Measurements from ENCODE around the gene SNX30.

Gene SNX30

GRCh38 chr9:112753725-112754124, 3.2 kb downstream of the SNX30 start:
- no peak for DNase-seq

DNA sequence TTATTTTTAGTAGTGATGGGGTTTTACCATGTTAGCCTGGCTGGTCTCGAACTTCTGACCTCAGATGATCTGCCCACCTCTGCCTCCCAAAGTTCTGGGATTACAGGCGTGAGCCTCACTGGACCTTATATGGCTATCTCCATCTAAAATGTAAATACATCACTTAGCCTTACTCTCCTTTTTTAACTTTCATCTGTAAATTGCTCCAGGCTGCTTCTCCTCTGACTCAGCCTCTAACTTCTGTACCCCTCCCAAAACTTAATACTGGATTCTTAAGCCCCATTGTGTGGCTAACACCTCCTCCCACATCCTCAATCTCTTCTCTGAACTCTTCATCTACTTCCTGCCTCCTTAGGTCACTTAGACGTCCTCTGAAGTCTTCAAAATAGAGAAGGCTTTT, 4.0 kb downstream of the SNX30 start:
- no peak for DNase-seq

DNA sequence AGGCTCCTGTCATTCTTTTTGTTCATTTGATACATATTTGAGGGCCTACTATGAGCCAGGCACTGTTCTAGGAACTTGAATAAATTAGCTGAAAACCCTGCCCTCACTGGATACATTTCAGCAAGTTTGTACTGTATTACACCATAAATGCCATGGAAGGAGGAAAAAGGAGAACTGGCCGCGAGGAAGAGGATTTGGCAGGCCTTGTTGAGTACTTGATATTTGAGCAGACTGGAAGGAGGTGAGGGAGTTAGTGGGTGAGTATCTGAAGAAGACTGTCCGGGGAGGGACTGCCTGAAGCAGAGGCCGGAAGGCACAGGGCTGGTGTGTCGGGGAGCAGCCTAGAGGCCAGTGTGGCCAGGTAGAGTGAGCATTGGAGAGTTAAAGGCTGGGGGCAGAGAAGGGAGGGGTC, 4.5 kb downstream of the SNX30 start:
- DNase-seq = peak; percentile 46

DNA sequence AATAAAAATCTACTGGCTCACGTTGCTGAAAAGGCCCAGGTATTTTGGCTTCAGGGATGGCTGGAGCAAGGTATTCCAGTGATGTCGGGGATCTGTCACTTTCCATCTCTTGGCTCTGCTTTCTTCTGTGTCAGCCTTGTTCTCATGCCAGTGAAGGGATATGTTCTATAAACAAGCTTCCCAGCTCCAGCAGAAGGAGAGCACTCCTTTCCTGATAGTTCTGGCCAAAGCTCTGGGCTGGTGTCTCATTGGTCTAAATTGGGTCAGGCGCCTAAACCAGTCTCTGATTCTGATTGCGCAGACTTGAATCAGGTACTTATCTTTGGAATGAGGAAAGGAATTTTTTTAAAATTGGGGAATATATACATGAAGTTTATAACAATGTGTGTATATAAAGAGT, 5.1 kb downstream of the SNX30 start:
- no peak for DNase-seq

DNA sequence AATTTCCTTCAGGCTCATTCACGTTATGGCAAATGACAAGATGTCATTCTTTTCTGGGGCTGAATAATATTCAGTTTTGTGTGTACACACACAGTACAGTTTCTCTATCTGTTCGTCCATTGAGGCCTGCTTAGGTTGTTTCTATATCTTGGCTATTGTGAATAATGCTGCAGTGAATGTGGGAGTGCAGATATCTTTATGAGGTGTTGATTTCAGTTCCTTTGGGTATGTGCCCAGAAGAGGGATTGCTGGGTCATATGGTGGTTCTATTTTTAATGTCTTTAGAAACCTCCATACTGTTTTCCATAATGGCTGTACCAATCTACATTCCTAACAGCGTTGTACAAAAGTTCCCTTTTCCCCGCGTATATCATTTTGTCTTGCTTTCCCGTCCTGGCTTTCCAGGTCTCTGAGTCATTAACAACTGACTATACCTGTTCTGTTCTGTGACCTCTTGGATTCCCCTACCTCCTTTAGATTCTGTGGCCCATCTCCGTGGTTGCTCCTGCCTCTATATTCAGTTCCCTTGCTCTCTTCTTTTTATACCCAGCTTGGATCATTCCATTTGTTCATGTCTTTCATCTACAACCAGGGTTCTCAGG, 6.8 kb downstream of the SNX30 start:
- no peak for DNase-seq

DNA sequence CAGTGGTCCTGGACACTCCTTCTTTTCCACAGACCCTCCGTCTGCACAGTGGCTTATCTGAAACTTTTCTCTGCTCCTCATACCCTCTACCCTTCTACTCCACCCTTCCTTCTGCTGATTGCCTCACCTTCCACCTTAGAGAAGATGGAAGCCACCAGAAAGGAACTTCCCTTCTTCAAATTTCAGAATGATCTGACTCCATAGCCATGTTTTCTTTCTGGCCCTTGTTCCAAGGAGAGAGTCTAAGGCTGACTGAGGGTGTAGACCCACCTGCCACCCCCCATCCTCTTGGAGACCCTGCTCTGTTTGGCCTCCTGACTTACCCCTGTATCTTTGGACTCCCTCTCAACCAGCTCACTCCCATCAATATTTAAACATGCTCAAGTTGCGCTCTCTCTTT, 7.4 kb downstream of the SNX30 start:
- no peak for DNase-seq

DNA sequence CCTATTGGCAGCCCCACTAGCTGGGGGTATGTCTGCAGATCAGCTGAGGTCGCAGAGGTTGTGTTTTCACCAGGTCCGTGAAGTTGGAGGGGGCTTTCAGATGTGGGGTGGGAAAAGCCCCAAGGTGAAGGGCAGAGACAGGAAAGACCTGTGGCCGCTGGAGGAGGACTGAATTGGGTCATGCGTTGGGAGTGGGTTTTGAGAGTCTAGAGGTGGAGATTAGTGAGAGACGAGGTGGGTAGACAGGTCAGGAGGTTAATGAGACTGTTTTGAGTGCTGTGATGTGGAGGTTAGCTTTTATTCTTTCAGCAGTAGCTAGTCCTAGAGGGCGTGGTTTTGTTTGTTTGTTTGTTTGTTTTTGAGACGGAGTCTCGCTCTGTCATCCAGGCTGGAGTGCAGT, 10.3 kb downstream of the SNX30 start:
- DNase-seq = no peak

GRCh38 chr9:112761912-112762655, 11.5 kb downstream of the SNX30 start:
- DNase-seq = no peak

DNA sequence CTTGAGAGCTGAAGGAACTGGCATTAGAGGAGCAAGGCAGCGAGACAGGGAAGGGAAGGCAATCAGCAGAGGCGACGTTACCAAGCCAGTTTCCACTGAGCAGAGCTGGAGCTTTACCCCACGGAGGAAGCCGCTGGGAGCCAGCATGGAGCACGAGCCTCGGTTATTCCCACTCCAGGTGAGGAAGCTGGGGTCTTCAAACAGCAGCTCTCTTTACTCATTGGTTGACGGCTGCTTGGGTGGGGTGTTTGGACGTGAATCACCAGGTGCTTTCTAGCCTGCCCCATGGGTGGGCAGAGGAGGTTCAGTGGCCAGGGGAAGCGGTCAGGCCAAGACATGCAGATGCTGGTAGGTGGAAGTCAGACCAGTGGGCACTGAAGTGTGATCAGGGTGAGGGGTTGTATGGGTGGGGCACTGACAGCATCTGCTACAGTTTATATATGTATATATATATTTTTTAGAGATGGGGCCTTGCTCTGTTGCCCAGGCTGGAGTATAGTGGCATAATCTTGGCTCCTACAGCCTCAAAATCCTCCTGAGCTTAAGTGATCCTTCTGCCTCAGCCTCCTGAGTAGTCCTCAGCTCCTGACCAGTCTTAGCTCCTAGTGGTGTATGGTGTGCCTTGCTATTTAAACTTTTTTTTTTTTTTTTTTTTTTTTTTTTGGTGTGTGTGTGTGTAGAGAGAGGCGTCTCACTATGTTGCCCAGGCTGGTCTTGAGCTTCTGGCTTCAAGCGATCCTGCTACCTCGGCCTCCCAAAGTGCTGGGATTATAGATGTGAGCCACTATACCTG, 12.4 kb downstream of the SNX30 start:
- DNase-seq = no peak

GRCh38 chr9:112764344-112764743, 13.8 kb downstream of the SNX30 start:
- no peak for DNase-seq

- no peak for DNase-seq
Observed at GRCh38 chr9:112764837-112765236, 14.3 kb downstream of the SNX30 start.

DNA sequence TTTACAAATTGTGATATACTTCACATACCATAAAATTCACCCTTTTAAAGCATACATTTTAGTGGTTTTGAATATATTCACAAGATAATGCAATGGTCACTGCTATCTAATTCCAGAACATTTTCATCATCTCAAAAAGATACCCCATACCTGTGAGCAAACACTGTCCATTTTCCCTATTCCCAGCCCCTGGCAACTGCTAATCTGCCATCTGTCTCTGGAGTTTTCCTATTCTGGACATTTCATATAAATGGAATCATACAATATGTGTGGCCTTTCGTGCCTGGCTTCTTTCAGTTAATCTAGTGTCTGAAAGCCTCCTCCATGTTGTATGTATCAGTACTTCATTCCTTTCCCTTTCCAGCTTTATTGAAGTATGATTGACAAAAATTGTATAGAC, 14.7 kb downstream of the SNX30 start:
- no peak for DNase-seq

DNA sequence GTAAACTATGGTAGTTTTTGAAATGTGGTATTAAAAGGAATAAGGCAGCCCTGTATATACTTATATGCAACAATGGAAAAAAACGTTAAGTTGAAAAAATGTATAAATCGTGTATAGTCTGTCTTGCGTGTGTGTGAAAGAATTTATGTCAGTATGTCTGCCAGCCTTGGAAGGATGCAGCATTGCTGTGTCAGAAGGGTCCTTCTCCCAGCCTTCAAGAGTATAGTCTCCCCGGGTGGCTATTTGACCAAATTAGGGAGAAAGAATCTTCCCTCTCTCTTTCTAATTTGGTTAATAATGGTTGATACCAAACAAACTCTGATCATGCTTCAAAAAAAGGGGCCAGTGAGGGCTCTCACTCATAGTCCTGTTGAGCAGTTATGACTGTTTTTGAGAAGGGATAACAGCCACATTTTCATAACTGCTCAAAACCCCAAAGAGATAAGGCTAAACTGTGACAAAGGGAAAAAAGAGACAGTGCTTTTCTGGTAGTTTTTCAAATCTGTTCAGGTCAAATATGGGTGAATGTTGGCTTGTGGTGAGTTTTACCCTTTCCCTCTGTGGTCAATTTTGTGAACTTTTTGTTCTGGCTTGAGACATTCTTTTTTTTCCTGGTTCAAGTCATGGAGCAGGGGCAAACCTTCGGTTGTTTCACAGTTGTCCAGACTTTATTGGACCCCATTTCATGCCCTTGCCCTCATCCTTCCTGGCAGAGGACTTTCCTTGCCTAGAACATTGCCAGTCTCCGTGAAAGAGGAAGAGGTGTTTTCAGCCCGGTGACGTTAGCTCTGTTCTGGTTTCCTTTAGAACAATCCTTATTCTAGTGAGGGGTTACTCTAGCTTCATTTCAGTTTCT, 21.0 kb downstream of the SNX30 start:
- no peak for DNase-seq

DNA sequence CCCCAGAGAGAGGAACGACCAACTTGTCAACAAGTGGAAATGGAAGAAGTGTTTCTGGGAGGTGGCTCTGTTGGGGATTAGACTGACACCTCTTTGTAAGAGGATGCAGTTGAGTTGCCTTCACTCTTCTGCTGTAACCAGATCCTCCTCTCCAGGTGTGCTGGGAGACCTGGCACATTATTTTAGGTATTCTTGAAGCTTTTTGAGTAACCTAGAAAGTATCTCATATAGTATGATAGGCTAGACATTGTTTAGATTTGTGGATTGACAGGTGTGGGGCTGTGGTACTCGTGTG, 21.6 kb downstream of the SNX30 start:
- no peak for DNase-seq

DNA sequence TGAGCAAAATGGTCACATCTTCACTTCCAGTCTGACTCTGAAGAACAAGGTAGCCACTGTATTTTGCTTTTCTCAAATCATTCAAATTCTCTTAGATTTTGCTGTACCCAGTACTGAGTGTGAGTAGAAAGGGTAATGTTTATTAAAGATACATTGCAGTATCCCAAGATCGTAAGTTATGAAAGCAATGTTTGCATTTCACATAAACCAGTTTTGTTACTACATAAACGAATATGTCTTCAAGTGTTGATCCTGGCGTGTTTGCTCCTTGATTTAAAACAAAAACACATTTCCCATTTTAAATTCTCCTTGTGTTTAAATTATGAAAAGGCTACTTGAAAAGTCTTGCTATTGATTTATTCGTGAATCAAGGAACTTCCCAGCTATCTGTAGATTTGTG, 22.0 kb downstream of the SNX30 start:
- no peak for DNase-seq

- DNase-seq = no peak
Observed at GRCh38 chr9:112774006-112774996, 23.7 kb downstream of the SNX30 start.

DNA sequence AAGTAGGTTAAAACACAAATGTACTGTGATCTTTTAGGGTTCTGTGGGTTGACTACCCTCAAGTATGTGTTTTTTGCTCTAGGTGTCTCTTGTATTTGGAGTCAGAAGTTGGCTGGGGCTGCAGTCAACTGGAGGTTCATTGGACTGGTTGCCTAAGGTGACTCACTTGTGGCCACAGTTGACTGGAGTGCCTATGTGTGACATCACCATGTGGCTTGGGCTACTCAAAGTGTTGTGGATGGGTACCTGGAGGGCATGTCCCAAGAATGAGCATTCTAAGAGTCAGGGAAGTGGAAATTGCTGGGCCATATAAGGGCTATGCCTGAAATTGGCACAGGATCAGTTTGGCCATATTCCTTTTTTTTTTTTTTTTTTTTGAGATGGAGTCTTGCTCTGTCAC, 27.4 kb downstream of the SNX30 start:
- no peak for DNase-seq

GRCh38 chr9:112780450-112781036, 30.0 kb downstream of the SNX30 start:
- no peak for DNase-seq

DNA sequence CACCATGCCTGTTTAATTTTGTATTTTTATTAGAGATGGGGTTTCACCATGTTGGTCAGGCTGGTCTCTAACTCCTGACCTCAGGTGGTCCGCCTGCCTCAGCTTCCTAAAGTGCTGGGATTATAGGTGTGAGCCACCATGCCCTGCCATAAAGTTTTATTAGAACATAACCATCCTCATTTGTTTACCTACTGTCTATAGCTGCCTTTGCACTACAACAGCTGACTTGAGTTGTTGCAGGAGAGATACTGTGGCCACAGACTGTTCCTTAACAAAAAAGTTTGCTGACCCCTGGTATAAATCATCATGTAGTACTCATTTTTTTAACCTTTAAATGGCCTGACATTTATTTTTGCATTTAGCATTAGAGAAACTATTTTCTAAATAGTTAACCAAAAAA, 31.7 kb downstream of the SNX30 start:
- no peak for DNase-seq

DNA sequence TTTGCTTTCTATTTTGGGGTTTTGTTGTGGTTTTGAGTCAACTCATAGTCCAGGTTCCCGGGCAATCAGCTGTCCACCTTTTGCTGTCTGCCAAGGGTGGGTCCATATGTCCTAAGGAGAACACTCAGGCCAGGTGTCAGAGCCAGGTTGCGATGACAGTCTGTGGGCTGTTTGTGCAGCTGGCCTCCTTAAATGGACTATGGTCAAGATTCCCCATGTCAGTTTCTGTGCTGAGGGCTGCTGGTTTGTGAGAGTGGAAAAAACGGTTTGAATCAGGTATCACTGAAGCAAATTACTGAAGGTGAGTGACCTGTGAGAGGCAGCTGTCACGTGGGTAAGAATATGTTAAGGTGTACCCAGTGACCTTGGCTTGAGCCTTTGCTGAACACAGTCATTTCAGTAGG, 33.0 kb downstream of the SNX30 start:
- no peak for DNase-seq

GRCh38 chr9:112784020-112784785, 33.6 kb downstream of the SNX30 start:
- no peak for DNase-seq

Measured in GF-D8 (cell line).